D721Med (cell line): Measurements from ENCODE around the gene SPATS1.

Source experiments
- DNase-seq: peaks from one replicate; pipeline ENCODE4 v3.0.0; 2011; ENCODE audit warnings: low spot score; ENCODE audit not compliant: insufficient read length
- FAIRE-seq: peaks from 2 replicates; lab custom pipeline; 2011; peaks lifted over from hg19 to GRCh38; lab: Jason Lieb, UNC
- CTCF ChIP-seq: IDR thresholded peaks from 2 replicates; pipeline ENCODE4 v1.5.1; 2012; ENCODE audit warnings: mild to moderate bottlenecking, control low read depth; ENCODE audit not compliant: insufficient read depth; ENCODE audit errors: missing control alignments

SPATS1 gene

GRCh38 chr6:44388887-44389286 lies 46.4 kb downstream of the SPATS1 start:
- DNase-seq (no peak), FAIRE-seq (no peak)
- TF ChIP-seq CTCF, result no peak

DNA sequence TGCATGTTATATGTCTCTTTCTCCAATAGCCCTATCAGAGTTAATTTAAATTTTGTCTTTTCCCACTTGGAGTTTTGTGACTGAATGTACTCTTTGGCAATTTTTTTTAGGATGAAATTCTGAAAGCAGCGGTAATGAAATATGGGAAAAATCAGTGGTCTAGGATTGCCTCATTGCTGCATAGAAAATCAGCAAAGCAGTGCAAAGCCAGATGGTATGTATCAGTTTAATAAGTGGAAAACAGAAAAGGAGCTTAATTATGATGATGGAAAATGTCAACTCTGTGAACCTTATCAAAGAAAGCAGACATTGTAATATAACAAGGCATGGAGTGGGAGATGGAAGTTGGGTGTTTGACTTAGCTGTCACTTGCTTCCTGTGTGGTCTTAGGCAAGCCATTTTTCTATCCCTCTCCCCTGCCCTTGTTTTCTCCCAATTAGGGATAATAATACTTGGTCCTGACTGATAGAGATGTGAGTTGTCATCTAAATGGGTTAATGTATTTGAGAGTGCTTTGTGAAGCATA lies 47.8 kb downstream of the SPATS1 start:
- no peak for TF ChIP-seq CTCF
- FAIRE-seq (no peak), DNase-seq (no peak)
